HG02798 (cell line): Measurements from ENCODE around the gene FAM53A.
"Not testable (repeated sequence)": the region's sequence is repeated elsewhere in the genome, so short reads cannot be mapped to it uniquely, and the experiment has no call there.

Experiments
- ATAC-seq: cut with Tn5 transposase; IDR thresholded peaks from one replicate; pipeline ENCODE4 v1.9.1; 2021; ENCODE audit warnings: mild to moderate bottlenecking; ENCODE audit not compliant: unreplicated experiment, poor library complexity

FAM53A gene

DNA sequence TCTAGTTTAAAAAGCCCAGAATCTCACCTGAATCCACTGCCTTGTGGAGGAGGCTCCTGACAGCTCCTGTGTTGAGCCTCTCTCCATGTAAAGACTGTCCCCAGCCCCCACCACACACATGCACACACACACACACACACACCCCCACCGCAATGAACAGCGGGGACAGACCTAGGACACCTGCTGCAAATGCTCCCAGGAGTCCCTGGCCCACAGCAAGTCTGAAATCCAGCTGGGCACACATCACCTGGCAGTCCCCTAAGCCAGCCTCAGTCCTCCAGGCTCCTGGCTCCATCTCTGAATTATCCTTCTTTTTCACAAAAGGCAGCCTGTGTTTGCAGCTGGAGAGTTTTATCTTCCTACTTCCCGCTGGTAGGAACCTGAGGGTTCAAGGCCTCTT is 6.6 kb upstream of the FAM53A start:
- ATAC-seq: no peak

DNA sequence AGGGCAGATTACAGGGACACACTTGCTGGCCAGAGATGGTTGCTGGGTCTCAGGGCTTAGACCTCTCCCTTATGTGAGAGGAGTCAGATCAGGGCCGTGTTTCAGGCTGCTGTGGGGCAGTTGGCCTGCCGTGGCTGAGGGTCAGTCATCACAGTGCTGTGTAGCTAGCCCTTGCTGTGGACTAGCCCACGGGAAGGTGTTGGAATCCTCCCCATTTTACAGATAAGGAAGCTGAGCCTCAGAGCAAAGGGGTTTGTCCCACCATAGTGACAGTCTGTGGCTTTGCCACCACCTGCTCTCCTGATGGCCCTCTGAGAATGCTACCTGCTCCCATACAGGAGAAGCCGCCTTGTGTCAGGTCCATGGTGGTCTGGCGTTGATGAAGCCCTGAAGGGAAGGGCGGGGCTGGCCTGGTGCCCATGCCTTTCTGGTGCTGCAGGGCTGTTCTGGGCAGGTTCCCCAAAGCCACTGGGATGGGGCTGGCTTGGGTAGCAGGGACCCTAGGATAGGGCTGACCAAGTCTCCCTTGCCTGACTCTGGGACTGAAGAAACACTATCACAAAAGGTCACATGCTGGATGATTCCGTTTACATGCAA is 2.4 kb upstream of the FAM53A start:
- no peak for ATAC-seq

DNA sequence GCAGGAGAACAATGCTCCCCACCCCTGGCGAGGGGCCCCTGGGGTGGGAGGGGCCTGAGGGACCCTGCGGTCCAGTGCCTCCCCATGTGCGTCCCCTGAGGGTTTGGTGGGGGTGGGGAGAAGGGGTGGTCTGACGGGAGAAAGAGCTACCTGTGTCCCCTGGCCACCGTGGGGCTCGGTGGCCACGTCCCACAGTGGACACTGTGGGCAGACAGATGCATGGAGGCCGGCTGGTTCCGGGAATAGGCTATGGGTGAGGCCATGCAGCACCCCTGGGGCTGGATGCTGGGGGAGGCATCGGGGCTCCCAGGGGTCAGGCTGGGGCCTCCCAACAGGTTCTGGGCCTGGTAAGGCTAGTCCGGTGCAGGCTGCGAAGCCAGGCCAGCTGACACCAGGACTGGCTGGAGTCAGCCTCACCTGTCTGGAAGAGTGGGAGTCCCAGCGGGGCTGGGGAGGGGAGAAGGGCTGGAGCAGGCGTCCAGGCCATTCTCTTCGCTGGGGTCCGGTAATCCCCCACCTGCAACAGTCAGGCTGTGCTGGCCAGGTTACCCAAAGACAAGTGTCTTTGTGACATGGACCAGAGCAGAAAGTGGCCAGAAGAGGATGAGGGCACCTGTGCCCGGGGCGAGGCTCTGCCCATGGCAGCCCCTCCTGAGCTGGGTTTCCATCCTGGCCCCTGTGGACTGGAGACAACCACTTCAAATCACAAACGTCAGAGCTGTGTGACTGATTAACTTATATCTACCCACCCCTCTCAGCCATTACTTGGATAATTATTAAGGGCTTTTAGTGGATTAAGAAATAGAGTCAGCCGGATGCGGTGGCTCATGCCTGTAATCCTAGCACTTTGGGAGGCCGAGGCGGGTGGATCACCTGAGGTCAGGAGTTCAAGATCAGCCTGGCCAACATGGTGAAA is 1.4 kb upstream of the FAM53A start:
- no peak for ATAC-seq

DNA sequence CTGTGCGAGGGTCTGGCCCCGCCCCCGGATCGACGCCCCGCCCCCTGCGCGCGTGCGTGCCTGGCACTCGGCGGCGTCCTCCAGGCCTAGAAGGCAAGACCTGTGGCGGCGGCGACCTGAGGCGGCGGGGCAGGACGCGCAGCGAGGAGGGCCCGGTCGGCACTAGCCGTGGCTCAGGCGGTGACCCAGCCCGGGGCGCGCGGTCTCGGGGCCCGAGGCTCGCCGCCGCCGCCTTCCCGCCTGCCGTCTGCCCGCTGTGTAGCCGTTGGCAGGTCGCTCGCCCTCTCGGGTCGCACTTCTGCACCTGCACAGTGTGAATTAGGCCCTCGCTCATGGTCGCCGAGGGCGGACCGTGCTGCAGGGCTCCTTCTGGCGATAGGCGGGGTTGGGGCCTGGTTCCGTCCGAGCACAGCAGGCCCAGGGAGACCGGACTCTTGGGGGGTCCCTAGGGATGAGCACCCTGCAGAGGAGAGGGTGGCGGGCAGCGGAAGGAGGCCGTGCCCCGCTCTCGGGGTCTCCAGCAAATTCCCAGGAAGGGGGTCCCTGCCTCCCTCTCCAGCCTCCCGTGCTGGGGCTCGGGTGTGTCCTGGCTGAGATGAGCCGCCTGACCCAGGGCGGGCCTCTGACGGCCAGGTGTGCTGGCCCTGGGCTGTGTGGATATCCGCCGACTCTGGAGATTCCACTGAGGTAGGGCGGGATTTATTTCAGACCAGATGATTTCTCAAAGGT is 557 bp upstream of the FAM53A start:
- no peak for ATAC-seq

DNA sequence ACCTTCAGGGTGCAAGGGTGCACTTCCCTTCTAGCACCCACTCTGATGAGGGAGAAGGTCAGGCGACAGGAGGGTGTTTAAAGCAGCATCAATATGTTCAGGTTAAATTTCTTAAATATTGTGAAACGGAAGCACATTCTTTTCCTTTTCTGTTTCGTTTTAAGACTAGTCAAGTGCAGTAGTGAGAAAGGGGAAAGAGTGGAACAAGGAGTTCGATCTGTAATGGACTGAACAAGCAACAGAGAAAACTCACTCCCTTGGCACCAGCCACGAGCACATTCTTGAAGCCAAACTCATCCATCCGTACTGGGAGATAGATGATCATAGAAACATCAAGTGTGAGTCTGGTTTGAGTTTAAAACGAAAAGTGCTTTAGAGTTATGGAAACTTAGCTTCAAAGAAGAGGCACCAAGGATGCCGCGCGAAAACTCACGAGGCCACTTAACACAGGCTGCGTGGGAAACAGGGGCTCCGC is 815 bp downstream of the FAM53A start:
- ATAC-seq: no peak

DNA sequence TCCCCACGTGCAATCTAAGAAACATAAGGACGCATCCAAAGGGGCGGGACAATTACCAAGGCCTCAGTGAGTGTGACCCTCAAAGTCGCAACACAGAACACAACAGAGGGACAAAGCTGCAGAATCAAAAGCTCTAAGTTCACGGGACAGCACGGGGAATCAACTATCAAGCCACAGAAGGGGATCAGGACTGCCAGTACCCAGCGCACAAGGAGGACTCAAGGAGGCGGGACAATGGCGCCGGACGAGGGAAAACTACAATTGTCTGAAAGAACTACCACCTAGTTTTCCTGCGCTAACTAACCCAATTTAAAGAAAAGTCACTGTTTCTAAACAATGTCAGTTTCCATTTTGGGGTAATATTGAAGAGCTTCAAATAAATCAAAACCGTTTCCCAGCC is 1.3 kb downstream of the FAM53A start:
- no peak for ATAC-seq

DNA sequence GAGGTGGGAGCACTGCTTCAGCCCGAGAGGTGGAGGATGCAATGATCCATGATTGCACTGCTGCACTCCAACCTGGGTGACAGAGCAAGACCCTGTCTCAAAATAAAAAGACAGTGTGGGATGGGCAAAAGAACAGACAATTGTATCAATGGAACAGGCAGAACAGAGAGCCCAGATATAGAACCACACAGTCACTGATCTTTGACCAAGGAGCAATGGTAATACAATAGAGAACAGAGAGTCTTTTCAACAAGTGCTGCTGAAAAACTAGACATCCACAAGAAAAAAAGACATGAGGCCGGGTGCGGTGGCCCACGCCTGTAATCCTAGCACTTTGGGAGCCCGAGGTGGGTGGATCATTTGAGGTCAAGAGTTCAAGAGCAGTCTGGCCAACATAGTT is 5.9 kb downstream of the FAM53A start:
- no peak for ATAC-seq

DNA sequence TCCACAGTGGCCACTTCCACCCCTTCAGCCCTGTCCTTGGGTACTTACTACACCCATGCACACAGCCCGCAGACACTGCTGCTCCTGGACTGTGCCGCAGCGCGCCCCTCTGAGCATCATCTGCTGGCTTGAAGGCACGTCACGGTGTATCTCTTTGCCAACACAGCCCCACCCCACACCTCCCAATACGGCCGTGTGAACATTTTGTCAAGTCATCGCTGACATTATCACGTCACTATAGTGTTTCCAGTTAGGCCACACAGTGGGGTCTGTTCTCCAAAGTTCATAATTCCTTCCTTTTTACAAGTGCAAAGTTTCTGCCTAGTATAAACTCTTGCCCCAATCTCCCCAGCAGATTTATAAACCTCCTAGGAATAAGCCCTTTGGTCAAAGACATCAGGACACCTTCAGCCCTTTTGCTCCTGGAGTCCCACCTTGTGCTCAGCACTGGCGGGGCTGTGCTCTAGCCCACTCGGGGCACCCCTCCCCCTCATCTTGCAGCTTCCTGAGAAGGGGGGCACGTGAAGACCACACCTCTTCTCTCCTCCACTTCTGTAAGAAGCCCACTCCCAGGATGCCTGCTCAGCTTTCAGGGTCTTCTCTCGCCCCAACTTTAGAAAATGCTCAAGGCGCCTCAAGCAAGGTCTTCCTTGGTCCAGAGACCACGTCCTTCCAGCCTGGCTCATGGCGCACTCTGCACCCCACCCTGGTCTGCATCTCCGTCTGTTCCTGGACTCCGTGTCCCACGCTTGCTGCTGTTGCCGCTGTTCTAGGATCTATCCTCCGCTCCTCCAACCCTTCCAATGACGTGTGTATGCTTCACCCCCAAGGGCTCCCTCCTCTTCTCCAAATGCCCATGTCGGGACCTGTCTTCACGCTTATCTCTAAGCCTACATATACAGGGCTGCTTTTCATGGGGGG is 7.2 kb downstream of the FAM53A start:
- ATAC-seq: no peak

DNA sequence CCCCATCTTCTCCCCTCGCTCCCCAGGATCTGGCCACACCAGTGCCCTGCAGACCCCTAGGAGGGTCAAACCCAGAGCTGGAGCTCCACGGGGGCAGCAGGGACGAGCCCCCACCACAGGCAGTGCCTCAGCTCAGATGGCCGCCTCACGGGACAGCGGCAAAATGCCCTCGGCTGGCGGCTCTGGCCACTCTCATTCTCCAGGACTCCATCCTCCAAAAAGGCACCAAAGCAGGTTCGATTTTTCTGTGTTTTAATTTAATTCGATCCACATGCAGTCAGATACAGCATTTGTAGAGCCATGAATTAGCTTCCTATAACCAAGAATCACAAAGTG is 8.3 kb downstream of the FAM53A start:
- ATAC-seq: no peak

DNA sequence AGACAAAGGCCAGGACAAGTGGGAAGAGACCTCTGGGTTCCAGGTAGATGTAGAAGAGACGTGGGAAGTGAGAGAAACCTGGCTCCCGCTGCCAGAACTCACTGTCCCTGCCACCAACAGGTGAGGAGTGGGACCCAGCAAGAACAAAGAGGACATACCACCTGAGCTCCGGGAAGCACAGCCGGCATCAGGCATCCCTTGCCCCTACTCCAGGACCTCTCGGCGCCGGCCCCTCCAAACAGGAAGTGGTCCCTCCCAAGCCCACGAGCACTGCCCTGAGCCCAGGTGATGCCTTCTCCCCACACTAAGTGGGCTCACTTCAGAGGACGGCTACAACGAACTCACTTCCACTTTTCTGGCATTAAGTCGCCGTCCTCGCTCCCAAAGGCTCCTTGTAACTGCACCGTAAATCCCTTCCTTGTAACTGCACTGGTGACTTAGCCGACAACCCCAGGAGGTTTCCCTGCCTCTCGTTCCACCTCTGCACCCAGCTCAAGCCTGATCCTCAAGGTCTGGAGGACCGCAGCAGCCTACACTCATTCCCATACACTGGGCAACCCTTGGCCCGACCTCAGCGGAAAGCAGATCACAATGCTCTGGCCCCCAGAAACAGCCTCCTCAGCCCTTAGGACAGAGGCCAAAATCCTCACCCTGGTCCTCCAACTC is 8.8 kb downstream of the FAM53A start:
- no peak for ATAC-seq

DNA sequence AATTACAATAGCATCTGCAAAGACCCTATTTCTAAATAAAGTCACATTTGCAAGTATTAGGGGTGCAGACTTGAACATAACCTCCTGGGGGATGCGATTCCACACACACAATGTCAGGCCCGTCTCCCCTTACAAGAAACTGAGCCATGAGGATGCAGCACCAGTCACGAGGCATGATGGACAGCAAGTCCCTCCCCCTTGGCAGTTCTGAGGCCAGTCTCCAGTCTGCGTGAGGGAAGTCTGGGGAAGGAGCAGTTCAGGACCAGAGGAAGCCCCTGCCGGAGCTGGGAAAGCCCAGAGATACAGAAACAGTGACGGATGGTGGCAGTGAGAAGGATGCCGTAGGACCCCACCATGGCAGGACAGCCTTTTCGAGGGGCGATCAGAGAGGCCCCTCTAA is 9.4 kb downstream of the FAM53A start:
- ATAC-seq: no peak

DNA sequence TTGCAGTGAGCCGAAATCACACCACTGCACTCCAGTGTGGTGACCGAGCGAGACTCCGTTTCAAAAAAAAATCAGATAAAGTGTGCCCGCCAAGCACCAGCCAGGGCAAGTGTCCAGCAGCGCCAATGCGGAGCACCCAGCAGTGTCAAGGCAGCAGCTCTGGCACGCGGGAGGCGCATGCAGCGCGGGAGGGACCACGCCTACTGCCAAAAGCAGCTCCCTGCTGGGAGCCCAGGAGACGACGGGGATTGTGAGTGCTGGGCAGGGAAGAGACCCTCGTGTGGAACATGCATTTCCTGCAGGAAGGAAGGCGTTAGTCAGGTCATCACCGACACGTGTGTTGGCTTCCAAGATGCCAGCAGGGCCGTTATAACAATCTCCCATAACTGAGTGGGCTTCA is 10.4 kb downstream of the FAM53A start:
- ATAC-seq: no peak

DNA sequence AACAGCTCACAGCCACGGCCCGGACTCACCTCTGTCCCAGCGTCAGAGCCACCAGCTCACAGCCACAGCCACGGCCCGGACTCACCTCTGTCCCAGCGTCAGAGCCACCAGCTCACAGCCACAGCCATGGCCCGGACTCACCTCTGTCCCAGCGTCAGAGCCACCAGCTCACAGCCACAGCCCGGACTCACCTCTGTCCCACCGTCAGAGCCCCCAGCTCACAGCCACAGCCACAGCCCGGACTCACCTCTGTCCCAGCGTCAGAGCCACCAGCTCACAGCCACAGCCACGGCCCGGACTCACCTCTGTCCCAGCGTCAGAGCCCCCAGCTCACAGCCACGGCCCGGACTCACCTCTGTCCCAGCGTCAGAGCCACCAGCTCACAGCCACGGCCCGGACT is 13.1 kb downstream of the FAM53A start:
- ATAC-seq: not testable (repeated sequence)

DNA sequence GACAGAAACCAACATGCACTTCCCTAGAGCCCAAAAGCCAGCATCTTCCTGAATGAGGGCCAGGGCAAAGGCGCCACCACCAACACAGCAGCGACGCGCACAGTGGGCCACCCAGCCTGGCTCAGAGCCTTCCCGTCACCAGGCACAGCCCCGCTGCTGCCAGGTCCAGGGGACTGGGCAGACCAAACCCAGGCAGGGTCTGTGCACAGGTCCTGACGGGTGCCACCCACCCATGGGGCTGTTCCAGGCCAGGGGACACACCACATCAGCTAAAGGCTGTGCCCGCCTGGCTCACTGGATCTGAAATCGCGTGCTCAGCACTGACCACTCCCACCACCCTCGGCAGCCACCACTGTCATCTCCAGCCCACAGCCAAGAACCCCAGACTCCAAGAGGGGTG is 13.8 kb downstream of the FAM53A start:
- ATAC-seq: no peak

DNA sequence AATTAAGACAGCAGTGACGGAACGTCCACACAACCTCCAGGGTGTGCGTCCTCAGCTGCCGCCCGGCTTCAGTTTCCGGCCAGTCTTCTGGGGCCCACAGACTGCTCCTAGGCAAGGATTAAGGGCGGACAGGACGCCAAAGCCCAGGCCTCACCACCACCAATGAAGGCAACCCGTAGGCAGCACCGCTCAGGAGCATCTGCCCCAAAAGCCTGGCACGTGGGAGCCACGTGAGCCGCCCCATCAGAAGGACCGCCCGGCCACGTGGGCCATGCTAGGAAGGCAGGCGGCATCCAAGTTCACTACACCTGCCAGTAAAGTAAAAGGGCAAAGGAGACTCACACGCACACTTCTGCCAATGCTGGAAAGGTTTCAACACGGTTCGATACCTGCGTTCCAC is 14.3 kb downstream of the FAM53A start:
- no peak for ATAC-seq

DNA sequence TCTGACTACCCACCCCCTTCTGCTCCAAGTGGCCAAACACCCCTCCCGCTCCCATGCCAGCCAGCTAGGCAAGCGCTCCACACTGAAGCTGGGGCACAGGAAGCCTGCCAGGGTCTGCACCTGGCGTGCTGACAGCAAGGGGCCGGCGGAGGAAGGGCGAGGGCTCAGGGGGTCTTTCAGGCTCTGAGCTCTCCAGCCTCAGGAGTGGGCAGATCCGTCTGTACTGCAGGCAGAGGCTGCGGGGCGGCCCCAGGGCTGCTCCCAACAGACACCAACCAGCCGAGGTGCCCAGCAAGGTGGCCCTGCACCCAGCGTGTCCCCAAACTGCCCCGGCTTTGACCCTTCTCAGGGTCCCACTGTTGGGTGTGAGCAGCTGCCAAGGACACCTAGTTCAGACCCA is 14.8 kb downstream of the FAM53A start:
- ATAC-seq: no peak

DNA sequence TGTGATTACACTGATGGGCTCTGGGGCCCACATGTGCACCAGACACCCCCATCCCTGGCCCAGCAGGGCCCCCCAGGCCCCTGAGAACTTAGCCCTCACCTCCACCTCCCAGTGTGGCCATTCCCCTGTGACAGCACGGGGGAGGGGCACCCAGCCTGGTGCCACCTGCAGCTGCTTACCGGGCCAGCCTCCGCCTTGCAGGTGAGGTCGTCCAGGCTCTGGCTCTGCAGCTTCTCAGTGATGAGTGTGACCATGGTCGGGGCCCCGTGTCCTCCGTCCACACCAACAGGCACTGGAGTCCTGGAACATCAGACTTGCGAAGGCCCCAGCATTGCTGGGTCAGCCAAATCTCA is 15.6 kb downstream of the FAM53A start:
- ATAC-seq: no peak

DNA sequence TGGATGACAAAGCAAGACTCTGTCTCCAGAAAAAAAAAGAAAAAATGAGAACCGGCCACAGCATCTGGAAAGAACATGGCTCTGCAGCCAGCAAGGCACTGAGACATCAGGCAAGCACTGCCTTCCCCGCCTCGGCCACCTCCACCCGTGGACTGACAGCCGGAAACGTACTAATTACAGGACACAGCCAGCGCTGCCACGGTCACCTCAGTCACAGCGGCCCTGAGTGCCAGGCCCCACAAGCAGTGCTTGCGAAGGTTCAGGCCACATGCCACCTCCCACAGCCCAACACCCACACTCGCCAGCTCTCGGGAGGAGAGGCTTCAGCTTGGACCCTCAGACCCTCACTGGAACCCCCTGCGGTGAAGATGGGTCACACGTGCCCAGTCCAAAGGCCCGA is 16.8 kb downstream of the FAM53A start:
- ATAC-seq: no peak

DNA sequence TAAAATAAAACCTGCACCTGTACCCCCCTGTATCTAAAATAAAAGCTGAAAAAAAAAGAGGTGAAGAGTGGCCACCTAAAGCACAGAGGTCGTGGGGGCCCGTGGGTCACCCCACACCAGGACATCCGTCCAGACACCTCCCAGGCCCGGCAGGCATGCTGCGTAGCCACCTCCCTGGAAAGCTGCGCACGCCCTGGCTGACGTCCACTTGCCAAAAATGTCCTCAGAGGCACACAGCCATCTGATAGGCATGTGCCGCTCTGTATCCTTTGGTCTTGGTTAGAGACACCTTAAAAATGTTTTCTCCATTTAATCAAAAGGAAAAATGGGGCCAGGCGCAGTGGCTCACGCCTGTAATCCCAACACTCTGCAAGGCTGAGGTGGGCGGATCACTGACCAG is 17.7 kb downstream of the FAM53A start:
- no peak for ATAC-seq

DNA sequence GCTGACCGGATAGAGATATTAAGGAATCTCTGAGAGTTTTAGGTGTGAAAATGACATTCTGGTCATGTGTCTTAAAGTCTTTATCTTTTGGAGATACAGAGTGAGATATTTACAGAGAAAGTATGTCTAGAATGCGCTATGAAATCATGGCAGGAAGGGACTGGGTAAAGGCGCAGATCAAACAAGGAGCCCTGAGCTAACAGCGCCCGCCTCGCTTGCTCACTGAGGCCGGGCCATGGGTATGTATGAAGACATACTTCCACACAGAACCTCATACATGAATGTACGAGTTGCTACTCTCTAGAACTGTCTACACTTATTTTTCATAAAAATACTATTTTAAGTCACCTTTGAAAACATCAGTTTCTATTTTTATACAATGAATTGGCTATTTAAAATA is 20.0 kb downstream of the FAM53A start:
- no peak for ATAC-seq
